Limb (tissue), 2 donors: ENCODE results near the gene KCNG4.
"Not testable (repeated sequence)": the region's sequence is repeated elsewhere in the genome, so short reads cannot be mapped to it uniquely, and the experiment has no call there.

Experiments used
- DNase-seq, 2 donors: peaks; one replicate each; pipeline ENCODE4 v3.0.0-alpha.2; 2016; ENCODE audit errors: extremely low spot score in 2 of 2

The KCNG4 gene

GRCh38 chr16:84234321-84235241 is 5.2 kb downstream of the KCNG4 start:
- peak in 1 of 2 donors; percentile 27 for DNase-seq

GRCh38 chr16:84233748-84234147 is 6.1 kb downstream of the KCNG4 start:
- no peak for DNase-seq

GRCh38 chr16:84232969-84233368 is 6.8 kb downstream of the KCNG4 start:
- DNase-seq = no peak

- DNase-seq = no peak
Observed at GRCh38 chr16:84232060-84232459, 7.8 kb downstream of the KCNG4 start.

DNA sequence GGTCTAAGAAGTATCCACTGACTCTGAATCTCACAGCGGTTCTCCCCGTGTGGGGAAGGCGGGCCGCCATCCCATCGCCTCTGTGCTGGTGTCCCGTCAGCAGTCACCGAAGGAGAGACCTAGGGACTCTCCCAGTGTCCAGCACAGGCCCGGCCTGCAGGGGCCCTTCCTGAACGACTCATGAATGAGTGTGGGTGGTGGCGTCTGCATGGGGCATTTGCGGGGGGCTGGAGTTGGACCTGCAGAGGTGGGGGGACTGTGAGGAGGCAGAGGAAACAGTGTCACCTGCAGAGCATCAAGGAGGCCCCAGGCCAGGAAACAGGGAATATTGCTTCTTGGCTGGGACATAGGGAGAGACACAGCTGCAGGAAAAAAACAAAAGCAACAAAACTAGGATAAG is 10.3 kb downstream of the KCNG4 start:
- no peak for DNase-seq

DNA sequence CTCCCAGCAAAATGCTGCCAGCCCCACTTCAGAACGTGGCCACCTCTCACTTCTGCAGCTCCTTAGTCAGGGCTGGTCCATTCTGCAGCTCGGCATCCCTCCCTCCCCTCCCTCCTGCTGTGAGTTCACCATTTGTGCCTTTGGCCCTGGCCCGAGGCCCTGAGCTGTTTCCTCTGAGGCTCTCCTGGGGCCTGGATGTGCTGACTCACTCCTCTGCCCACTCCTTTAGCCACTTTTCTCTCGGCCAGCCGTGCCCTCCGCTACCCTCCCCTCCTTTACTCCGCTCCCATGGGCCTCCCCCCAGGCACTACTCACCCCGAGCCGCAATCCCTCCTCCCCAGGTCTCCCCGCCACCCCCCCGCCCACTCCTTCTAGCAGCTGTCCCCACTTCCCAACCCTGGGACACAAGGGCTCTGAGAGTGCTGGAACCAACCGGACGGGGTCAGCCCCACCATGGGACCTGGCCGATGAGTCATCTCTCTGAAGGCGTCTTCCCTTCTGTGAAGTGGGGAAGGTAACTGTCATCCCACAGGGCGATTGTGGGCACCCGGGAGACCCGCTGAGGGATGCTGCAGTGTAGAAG is 11.5 kb downstream of the KCNG4 start:
- DNase-seq = peak; percentile 47 to 49

DNA sequence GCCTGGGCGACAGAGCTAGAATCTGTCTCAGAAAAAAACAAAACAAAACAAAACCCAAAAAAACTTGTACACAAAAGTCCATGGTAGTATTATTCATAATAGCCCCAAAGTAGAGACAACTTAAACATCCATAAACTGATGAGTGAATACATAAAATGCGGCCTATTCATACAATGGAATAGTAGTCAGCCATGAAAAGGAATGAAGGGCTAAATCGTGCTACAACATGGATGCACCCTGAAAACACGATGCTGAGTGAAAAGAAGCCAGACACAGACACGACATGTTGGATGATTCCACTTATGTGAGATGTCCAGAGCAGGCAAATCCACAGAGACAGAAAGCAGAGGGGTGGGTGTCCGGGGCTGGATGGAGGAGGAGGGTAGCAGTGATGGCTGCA is 12.3 kb downstream of the KCNG4 start:
- no peak for DNase-seq

- no peak for DNase-seq
Observed at GRCh38 chr16:84226026-84226425, 13.8 kb downstream of the KCNG4 start.

GRCh38 chr16:84225571-84225970 is 14.2 kb downstream of the KCNG4 start:
- no peak for DNase-seq

GRCh38 chr16:84225126-84225525 is 14.7 kb downstream of the KCNG4 start:
- no peak for DNase-seq

DNA sequence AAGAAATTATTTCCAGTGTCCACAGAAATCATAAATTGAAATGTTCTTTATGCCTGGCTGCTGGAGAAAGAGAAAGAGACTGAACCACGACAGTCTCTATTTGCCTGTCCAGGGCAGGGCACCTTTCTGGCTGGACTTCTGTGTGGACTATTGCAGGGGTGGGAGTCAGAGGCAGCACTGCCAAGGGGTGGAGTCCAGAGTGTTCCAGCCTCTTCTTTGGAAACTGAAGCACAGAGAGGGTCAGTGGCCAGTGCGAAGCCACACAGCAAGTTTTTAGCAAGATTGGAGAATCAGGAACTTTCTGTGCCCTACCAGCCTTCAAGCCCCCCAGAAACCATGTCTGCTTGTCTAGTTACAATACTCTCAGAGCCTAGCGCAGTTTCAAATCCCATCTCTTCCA is 15.3 kb downstream of the KCNG4 start:
- DNase-seq = no peak

- DNase-seq = no peak
Observed at GRCh38 chr16:84223456-84223855, 16.4 kb downstream of the KCNG4 start.

GRCh38 chr16:84220851-84221250 is 19.0 kb downstream of the KCNG4 start:
- no peak for DNase-seq

- no peak for DNase-seq
Observed at GRCh38 chr16:84218956-84219355, 20.9 kb downstream of the KCNG4 start.

DNA sequence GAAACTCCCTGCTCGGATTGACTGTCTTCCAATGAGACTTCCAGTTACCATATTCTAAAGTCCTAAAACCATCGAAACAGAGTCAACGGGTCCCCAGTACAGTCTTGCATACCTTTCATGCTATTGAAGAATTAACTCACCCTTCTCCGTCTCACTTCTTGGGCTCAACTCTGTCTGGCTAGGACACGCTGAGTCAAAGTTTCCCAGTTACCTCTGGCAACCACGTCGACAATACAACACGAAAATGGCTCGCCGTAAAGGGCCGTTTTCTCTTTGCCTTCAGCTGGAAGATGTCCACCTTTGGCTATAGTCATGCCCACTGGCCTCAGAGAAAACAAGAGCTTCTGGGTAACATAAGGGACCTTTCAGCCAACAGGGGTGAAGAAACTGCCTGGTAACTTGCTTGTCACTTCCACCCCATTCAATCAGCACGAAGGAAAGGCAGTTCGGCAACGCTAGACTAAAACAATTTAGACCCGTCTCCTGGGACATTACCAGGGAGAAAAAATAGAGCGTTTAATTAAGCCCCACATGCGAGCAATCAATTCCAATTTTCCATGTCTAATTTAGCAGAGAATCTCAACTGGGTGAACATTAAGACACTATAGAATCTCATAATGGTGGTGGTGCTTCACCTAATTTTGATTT is 21.5 kb downstream of the KCNG4 start:
- no peak for DNase-seq

DNA sequence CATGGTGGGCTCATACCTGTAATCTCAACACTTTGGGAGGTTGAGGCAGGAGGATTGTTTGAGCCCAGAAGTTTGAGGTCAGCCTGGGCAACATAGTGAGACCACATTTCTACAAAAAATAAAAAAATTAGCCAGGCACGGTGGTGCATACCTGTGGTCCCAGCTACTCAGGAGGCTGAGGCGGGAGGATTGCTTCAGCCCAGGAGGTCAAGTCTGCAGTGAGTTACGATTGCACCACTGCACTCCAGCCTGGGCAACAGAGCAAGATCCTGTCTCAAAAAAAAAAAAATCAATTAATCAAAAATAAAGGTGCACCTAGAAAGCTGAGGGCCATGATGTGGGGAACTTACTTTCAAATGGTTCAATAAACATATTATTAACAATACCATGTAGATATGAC is 23.7 kb downstream of the KCNG4 start:
- DNase-seq = not testable (repeated sequence)

GRCh38 chr16:84215531-84215930 is 24.3 kb downstream of the KCNG4 start:
- no peak for DNase-seq

GRCh38 chr16:84214451-84215066 is 25.3 kb downstream of the KCNG4 start:
- DNase-seq = no peak

GRCh38 chr16:84212631-84213030 is 27.2 kb downstream of the KCNG4 start:
- no peak for DNase-seq

GRCh38 chr16:84212154-84212553 is 27.7 kb downstream of the KCNG4 start:
- no peak for DNase-seq

GRCh38 chr16:84209989-84210388 is 29.8 kb downstream of the KCNG4 start:
- DNase-seq = no peak

DNA sequence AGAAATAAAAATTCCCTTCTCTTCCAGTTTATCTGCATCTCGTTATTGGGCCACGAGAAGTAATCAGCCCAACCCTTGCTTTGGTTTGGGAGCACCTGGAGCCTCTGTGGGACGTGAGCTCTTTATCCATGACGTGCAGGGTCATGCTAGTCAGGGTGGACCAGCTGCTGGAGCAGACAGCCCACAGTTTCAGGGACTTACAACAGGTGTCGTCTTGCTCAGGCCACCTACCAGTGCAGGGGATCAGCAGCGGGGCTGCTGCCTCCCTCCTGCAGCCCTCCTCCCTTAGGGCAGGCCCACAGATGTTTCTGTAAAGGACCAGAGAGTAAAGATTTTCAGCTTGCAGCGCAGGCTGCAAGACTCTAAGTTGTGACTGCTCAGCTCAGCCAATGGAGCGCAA is 31.9 kb downstream of the KCNG4 start:
- no peak for DNase-seq
